Peyer's patch (tissue), 4 donors: ENCODE measurements around the gene SAMD11.

Experiments
- POLR2A ChIP-seq, 2 donors: fragments of 450-650 bp; IDR thresholded peaks; one replicate each; pipeline ENCODE4 v1.5.1; 2017; ENCODE audit warnings: antibody characterized with exemption in 2 of 2, mild to moderate bottlenecking in 2 of 2, moderate library complexity in 2 of 2
- TF ChIP-seq, protein P1 (sequence below), 6 experiments: fragments of 450-650 bp in 4 of 6; fragments of 200-600 bp in 2 of 6; sonication (generic) in 1 of 6; IDR thresholded peaks; one replicate each; pipeline ENCODE4 v1.5.1; 2017 to 2019; ENCODE audit warnings: antibody characterized with exemption in 6 of 6, mild to moderate bottlenecking in 3 of 6, moderate library complexity in 1 of 6

DNA sequence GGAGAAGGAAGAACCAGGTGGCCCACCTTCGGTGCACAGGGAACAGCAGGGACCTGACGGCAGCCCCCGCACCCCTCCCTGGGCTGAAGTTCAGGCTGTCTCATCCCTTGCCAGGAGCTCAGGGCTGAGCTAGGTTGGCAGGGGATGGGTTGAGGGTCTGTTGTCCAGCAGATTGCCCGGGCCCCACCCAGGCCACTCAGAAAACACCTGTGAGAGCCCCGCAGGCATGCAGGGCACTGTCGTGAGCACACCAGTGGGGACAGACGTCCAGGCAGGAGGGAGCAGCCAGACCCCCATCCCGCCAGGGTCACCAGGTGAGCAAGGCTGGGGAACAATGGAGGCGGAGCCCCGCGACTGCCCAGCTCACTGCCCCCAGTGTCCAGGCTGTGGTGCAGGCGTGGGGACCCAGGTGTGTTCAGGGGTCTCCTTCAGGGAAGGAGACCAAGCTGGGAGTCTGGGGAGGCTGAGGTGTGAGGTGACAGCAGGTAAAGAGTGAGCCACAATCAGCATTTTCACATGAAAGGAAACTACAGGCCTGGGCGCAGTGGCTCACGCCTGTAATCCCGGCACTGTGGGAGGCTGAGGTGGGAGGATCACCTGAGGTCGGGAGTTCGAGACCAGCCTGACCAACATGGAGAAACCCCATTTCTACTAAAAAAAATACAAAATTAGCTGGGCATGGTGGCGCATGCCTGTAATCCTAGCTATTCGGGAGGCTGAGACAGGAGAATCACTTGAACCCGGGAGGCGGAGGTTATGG lies 9.4 kb upstream of the SAMD11 start:
- no peak for TF ChIP-seq POLR2A (IDR thresholded peaks at IDR 0.05)
- TF ChIP-seq, protein P1, sequence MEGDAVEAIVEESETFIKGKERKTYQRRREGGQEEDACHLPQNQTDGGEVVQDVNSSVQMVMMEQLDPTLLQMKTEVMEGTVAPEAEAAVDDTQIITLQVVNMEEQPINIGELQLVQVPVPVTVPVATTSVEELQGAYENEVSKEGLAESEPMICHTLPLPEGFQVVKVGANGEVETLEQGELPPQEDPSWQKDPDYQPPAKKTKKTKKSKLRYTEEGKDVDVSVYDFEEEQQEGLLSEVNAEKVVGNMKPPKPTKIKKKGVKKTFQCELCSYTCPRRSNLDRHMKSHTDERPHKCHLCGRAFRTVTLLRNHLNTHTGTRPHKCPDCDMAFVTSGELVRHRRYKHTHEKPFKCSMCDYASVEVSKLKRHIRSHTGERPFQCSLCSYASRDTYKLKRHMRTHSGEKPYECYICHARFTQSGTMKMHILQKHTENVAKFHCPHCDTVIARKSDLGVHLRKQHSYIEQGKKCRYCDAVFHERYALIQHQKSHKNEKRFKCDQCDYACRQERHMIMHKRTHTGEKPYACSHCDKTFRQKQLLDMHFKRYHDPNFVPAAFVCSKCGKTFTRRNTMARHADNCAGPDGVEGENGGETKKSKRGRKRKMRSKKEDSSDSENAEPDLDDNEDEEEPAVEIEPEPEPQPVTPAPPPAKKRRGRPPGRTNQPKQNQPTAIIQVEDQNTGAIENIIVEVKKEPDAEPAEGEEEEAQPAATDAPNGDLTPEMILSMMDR (IDR thresholded peaks at IDR 0.05), result no peak
